Chondrocyte (in vitro differentiated cells): ENCODE measurements around the gene AOC2. TPM values are rescaled to one million over a fixed set of nuclear protein-coding genes. Genes with fewer than 3 reads are reported as not detected.
"Not testable (repeated sequence)": the region's sequence is repeated elsewhere in the genome, so short reads cannot be mapped to it uniquely, and the experiment has no call there.

Source experiments
- DNase-seq: peaks from one replicate; pipeline ENCODE4 v3.0.0; 2021; ENCODE audit warnings: mixed read lengths, low spot score
- H3K27ac Mint-ChIP-seq: one replicate; pipeline ENCODE4 v1.8.0; 2021; ENCODE audit warnings: mild to moderate bottlenecking, moderate library complexity, mixed read lengths; ENCODE audit not compliant: unreplicated experiment
- H3K27me3 Mint-ChIP-seq: 2 replicates; pipeline ENCODE4 v1.8.0; 2021; ENCODE audit warnings: low read depth, mixed read lengths
- H3K36me3 Mint-ChIP-seq: 2 replicates; pipeline ENCODE4 v1.8.0; 2021; ENCODE audit warnings: low read depth, mixed read lengths
- H3K4me1 Mint-ChIP-seq: 2 replicates; pipeline ENCODE4 v1.8.0; 2021; ENCODE audit warnings: low read depth, mild to moderate bottlenecking, mixed read lengths
- H3K4me3 Mint-ChIP-seq: one replicate; pipeline ENCODE4 v1.8.0; 2021; ENCODE audit warnings: mild to moderate bottlenecking, moderate library complexity, mixed read lengths; ENCODE audit not compliant: unreplicated experiment
- H3K9me3 Mint-ChIP-seq: 2 replicates; pipeline ENCODE4 v1.8.0; 2021; ENCODE audit warnings: low read depth, mixed read lengths
- CTCF ChIP-seq: fragments of 200-600 bp; sonication (generic); IDR thresholded peaks from 2 replicates; pipeline ENCODE4 v1.5.0; 2021; ENCODE audit warnings: antibody characterized with exemption, mild to moderate bottlenecking, moderate library complexity
- total RNA-seq: library from RNA; stranded (reverse); gene quantifications from 3 replicates; pipeline ENCODE4 v1.2.1, GENCODE V29; 2021

AOC2 gene
- total RNA-seq, 1 donor from 2014 or later = 1.4 TPM

- Mint-ChIP-seq H3K4me1 (peaks cover 18% of the 10 kb centered on the region), H3K9me3 (peaks cover 14% of the 10 kb centered on the region), H3K36me3 (peaks cover 6% of the 10 kb centered on the region), H3K4me3 (no peak overlapping the region), H3K27me3 (peaks cover 2% of the 10 kb centered on the region), H3K27ac (no peak overlapping the region)
- DNase-seq = no peak
- TF ChIP-seq CTCF = no peak
Measured at GRCh38 chr17:42871647-42872046, 27.3 kb downstream of the AOC2 start.

GRCh38 chr17:42872251-42872965 is 28.0 kb downstream of the AOC2 start:
- Mint-ChIP-seq H3K9me3 (peaks cover 14% of the 10 kb centered on the region), H3K4me3 (no peak overlapping the region), H3K27me3 (peaks cover 8% of the 10 kb centered on the region), H3K4me1 (peaks cover 18% of the 10 kb centered on the region), H3K27ac (no peak overlapping the region), H3K36me3 (peaks cover 8% of the 10 kb centered on the region)
- no peak for TF ChIP-seq CTCF
- DNase-seq = no peak

GRCh38 chr17:42873315-42873714 is 28.9 kb downstream of the AOC2 start:
- Mint-ChIP-seq H3K4me1 (peaks cover 21% of the 10 kb centered on the region), H3K4me3 (no peak overlapping the region), H3K27me3 (peaks cover 16% of the 10 kb centered on the region), H3K9me3 (peaks cover 14% of the 10 kb centered on the region), H3K27ac (no peak overlapping the region), H3K36me3 (peaks cover 8% of the 10 kb centered on the region)
- no peak for DNase-seq
- TF ChIP-seq CTCF = no peak

- H3K4me1 Mint-ChIP-seq = peaks cover 26% of the 10 kb centered on the region
- not testable (repeated sequence) for H3K36me3 Mint-ChIP-seq, DNase-seq, H3K27ac Mint-ChIP-seq, H3K4me3 Mint-ChIP-seq
- H3K9me3 Mint-ChIP-seq = peaks cover 14% of the 10 kb centered on the region
- H3K27me3 Mint-ChIP-seq = peaks cover 20% of the 10 kb centered on the region
Measured at GRCh38 chr17:42873932-42874695, 29.7 kb downstream of the AOC2 start.

- Mint-ChIP-seq H3K27ac (no peak overlapping the region), H3K4me1 (peaks cover 32% of the 10 kb centered on the region), H3K9me3 (peaks cover 3% of the 10 kb centered on the region), H3K27me3 (peaks cover 22% of the 10 kb centered on the region), H3K36me3 (peaks cover 3% of the 10 kb centered on the region), H3K4me3 (no peak overlapping the region)
- TF ChIP-seq CTCF = no peak
- no peak for DNase-seq
Measured at GRCh38 chr17:42877037-42877436, 32.7 kb downstream of the AOC2 start.
